DMS79 (cell line): ENCODE measurements around the gene GRK1.
"Not testable (repeated sequence)": the region's sequence is repeated elsewhere in the genome, so short reads cannot be mapped to it uniquely, and the experiment has no call there.

Source experiments
- DNase-seq: peaks from one replicate; lab custom pipeline; 2025; lab: John Stamatoyannopoulos, UW

The GRK1 gene

DNA sequence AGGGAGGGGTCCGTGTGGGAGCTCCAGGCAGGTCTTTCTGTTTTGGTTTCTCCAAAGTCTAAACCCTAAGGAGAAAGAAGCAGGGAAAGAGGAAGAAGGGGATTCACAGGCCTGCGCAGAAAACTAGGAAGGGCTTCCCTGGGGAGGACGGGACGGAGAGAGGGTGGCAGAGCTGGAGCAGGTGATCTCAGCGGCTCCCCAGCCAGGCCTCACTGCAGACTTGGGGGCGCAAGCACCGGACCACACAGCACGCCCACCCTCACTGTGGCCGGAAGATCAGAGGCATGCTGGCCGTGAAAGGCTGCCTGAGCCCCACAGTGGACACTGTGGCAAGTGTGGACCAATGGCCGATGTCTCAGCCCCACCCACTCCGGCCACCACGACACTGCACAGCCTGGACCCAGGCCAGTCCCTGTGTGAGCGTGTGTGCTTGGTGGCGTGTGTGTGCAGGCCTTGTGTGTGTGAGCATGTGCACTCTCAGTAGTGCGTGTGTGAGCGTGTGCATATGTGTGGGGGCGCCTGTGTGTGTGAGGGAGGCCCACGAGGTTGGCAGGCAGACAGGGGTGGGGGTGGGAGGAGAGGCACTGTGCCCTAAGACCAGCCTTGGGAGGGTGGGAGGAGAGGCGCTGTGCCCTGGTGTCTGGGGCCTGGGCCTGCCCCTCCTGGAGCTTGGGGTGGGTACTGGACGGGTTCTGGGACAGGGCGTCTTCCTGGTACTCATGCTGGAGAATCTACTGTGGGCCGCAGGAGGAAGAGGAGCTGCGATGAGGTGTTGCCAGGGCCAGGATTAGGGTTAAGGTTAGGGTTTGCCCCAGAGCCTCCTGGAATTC, 76.6 kb downstream of the GRK1 start:
- no peak for DNase-seq

DNA sequence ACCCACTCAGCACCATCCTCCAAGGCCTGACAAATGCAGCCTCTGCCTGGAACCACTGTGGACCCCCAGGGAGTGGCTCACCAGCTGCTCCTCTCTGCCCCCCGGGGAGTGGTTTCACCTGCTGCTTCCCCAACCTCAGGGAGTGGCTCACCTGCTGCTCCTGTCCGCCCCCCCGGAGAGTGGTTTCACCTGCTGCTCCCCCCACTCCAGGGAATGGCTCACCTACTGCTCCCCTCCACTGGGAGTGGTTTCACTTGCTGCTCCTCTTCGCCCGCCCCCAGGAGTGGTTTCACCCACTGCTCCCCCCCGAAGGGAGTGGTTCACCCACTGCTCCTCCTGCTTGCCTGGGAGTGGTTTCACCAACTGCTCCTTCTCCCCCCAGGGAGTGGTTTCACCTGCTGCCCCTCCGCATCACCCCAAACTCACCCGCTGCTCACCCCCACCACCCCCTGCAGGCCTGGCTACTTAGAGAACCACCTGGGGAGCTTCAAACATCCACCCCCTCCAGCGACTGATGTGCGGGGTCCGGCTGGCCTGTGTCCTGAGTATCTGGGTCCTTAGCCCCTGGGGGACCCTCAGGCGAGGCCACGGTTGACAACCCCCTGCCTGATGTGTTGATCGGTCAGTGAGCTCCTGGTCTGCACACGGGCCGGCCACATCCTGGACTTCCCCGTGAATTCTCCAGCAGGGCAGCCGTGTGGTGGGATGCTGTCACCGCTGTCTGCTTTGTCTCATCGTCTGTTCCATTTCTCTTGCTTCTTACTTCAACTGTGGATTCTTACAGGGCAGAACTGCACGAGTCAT, 77.4 kb downstream of the GRK1 start:
- DNase-seq = peak; percentile 55

DNA sequence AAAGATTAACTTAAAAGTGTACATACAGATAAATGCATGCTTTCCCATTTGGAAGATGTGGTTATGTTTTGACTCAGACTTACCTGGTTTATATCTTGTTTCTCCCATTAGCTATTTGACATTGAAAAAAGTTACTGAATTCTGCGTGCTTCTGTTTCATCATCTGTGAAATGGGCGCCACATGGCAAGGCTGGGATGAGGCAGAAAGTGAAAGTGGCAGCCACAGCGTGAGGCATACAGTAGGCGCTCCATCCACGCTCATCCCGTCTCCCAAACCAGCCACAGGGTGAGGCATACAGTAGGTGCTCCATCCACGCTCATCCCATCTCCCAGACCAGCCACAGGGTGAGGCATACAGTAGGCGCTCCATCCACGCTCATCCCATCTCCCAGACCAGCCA, 78.0 kb downstream of the GRK1 start:
- no peak for DNase-seq

DNA sequence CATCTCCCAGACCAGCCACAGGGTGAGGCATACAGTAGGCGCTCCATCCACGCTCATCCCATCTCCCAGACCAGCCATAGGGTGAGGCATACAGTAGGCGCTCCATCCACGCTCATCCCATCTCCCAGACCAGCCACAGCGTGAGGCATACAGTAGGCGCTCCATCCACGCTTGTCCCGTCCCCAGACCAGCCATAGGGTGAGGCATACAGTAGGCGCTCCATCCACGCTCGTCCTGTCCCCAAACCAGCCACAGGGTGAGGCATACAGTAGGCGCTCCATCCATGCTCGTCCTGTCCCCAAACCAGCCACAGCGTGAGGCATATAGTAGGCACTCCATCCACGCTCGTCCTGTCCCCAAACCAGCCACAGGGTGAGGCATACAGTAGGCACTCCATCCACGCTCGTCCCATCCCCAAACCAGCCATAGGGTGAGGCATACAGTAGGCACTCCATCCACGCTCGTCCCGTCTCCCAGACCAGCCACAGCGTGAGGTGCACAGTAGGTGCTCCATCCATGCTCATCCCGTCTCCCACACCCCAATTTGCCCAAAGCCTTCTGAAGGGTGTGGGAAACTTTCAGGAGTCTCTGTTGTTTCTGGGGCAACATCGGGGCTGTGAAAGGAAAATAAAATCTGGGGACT, 78.6 kb downstream of the GRK1 start:
- not testable (repeated sequence) for DNase-seq

DNA sequence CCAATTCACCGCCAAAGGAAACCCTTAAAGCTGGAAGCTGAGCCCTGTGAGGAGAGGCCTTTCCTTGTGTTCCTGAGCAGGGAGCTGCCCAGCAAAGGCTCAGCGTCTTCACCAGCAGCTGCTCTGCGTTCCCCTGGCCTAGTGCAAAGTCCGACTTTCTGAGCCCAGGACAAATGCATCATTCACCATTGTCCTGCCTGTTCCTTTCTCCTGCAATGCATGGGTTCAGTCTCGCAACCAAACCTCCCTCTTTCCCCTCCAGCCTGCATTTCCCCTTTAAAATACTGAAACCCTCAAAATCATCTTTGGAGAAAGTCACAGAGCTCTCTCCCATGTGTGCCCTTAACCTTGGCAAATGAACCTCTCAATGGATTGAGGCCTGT, 79.1 kb downstream of the GRK1 start:
- DNase-seq = no peak

DNA sequence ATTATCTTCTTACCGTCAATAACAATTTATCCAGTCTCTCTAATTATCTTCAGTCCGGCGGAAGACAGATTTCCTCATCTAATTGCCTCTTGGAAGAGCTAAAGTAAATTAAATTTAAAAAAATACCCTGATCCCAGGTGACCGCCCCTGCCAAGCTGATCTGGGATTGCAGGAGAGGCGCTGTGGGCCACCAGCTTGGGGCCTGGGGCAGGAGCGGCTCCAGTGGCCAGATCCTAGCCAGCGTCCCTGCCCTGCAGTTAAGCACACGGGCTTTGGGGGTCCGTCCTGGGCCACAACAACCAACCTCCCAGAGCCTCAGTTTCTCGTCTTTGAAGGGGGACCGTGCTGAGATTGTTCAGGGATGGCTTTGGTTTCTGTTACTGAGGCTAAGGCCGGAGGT, 79.7 kb downstream of the GRK1 start:
- no peak for DNase-seq

DNA sequence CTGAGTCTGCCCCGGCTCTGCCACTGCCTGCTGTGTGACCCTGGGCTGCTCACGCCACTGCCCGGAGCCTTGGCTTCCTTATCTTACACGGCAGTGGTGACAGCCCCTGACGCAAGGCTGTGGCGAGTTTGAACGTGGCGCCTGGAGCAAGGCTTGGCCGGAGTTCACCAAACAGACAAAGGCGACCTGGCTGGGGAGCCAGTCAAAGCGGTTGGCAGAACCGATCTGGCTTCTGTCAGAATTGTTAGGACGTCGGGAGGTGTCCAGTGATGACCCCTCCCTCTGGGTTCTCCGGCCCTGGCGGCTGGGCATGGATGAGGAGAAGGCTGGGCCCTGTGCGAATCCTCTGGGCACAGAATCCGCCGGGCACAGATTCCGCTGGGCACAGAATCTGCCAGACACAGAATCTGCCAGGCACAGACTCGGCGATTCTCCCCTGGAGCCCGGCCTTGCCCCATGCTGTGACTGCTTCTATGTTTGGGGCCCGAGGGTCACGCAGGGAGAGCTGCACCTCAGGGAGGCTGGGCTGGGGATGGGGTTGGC, 80.3 kb downstream of the GRK1 start:
- no peak for DNase-seq

DNA sequence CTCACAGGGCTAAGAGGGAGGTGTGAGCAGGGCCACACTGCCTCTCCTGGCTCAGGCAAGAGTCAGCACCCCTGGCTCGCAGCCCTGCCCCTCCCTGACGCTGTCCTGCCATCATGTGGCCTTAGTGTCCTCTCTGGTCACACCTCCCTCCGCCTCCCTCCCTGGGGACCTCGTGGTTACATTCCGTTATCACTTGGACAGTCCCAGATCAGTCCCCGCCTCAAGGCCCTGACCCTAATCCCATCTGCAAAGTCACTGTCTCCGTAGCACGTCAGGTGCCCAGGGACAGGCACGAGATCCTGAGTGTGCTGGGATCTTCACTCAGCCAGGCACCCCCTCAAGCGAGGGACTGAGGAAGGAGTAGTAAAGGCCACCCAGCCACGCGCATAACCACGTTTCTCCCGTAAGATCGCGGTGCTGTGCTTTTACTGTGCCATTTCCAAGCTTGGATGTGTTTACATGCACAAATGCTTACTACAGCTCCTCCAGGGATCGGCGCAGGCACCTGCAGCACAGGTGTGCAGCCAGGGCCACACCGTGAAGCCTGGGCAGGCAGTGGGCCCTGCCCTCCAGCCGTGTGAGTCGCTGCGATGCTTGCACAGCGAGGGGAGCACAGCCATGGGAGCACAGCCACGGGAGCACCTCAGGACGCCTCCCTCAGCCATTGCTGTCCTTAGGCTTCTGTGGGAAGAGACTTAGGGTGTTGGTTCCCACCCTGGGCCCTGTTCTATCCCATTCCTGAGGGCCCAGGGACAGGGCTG, 81.3 kb downstream of the GRK1 start:
- DNase-seq = no peak

DNA sequence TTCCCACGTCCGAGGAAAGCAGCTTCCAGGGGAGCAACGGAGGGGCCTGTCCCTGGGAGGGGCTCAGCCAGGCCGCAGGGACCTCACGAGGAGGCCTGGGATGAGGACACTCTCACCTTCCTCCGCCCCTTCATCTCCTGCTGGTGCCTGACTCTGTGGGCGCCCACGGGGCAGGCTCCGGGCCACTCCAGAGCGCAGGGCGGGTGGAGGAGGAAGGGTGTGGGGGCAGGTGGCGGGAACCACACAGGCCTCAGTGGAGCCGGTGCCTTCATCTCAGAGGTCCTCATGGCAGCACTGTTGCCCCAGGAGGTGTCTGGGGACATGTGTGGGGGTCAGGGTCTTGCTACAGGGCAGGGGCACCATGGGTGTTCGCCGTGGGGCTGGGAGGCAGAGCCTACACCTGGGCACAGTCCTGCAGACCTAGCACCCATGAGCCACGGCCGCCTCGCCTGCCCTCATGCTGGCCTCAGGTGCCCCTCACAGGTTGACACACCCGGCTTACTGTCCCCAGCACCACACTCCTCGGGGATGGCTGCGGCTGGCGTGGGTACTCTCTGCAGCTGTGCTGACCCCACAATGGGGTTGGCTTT, 81.9 kb downstream of the GRK1 start:
- DNase-seq = no peak

DNA sequence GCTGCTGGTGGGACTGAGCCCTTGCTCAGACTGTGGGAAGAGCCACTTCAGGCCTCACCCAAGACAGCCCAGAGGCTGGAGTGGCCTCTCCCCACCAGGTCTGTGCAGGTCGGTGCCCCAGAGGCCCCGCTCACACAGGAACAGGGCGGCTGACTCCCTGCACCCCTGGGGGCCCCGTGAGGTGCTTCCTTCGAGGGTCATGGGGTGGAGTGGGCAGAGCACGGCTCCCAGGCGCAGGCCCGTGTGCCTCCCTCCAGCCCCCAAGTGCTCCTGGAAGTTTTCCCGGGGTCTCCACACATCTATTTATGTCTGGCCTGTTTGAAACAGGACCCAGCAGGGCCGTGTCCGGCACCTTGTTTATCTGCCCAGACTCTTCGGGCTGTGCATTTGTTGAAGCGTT, 82.5 kb downstream of the GRK1 start:
- no peak for DNase-seq

DNA sequence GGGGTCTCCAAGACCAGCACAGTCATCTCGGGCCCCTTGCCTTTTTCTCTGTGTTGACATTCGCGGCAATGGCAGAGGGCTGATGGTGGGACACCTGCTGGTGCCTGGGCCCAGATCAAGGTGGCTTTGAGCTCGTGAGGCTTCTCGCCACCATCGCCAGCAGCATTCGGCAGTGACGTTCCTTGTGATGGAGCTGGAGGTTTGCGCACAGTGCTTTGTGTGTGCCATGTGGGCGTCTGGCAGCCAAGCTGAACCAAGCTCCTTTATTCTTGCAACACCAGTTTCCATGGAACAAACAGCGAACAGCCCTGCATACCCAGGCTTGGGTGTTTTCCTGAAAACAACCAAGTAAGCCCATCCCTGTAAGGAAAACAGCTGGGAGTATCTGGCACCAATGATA, 82.9 kb downstream of the GRK1 start:
- DNase-seq = no peak

DNA sequence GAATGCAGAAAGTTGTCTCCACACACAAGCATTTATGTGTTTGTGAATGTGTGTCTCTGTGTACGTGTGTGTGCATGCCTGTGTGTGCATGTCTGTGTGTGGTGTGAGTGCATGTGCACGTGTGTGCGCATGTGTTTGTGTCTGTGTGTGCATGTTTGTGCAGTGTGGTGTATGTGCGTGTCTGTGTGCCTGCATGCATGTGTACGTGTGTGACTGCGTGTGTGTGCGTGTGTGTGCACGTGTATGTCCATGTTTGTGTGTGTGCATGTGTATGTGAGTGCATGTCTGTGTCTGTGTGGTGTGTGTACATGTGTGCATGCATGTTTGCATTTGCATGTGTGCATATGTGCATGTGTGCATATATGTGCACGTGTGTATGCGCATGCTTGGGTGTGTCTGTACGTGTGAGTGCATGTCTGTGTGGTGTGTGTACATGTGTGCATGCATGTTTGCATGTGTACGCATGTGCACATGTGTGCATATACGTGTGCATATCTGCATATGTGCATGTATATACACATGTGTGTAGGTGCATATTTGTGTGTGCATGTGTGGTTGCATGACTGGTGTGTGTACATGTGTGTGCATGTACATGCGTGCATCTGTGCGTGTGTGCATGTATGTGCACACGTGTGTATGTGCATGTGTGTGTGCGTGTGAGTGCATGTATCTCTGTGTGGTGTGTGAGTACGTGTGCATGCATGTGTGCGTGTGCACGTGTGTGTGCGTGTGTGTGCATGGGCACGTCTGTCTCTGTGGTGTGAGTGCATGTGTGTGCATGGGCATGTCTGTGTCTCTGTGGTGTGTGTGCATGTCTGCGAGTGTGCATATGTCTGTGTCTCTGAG, 83.8 kb downstream of the GRK1 start:
- no peak for DNase-seq

DNA sequence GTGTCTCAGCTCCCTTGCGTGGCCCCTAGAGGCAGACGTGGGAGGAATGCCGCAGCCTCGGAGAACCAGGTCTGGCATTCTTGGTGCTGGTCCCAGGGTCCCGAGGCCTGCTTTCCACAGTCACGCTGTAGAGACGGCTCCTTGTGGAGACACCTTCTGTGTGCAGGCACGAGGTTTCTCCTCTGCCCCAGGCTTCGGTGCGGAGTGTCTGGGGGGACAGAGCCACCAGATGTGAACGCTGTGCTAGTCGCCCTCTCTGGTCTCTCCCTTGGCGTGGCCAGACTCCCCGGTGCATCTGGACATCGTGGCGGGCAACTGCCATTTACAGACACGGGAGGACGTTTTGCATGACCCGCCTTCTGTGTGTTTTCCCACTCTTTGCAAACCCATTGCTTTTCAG, 84.5 kb downstream of the GRK1 start:
- no peak for DNase-seq

DNA sequence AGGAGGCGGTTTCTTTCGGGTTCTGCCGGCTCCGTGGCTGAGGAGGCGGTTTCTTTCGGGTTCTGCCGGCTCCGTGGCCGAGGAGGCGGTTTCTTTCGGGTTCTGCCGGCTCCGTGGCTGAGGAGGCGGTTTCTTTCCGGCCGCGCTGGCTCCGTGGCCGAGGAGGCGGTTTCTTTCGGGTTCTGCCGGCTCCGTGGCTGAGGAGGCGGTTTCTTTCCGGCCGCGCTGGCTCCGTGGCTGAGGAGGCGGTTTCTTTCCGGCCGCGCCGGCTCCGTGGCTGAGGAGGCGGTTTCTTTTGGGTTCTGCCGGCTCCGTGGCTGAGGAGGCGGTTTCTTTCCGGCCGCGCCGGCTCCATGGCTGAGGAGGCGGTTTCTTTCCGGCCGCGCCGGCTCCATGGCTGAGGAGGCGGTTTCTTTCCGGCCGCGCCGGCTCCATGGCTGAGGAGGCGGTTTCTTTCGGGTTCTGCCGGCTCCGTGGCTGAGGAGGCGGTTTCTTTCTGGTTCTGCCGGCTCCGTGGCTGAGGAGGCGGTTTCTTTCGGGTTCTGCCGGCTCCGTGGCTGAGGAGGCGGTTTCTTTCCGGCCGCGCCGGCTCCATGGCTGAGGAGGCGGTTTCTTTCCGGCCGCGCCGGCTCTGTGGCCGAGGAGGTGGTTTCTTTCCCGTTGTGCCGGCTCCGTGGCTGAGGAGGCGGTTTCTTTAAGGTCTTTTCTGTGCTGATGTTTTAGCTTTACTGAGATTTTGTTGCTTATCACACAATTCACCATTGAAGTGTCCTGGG, 85.4 kb downstream of the GRK1 start:
- DNase-seq = not testable (repeated sequence)

DNA sequence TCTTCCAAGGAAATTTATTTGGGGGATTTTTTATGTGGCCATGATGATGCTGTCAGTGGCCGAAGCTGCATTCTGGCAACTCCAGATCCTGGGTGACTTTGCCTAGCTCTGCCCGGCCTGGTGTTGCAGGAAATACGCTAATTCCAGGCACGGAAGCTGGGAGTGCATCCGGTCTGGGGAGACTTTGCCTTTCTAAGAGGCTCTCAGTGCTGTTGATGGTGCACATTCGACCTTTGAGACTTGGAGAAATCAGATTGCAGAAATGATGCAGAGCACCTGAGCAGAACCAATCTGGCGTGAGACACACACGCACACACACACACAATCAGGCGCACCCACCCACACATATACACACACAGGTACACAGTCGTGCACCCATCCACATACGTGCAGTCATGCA, 86.2 kb downstream of the GRK1 start:
- DNase-seq = no peak

DNA sequence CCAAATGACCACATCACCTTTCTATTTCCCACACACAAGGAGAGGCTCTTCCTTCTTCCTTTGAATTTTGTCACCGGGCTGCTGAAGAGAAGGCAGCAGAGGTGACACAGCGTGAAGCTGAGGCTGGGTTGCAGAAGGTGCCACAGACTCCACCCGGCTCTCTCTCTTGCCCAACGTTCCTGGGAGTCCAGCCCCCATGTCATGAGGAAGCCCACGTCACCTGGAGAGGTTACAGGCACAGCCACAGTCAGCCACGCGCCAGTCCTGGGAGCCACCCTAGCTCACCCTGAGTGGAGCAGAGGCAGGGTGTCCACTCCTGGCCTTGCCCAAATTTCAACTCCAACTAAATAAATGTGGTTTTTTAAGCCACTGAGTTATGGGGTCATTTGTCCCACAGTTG, 87.2 kb downstream of the GRK1 start:
- no peak for DNase-seq

DNA sequence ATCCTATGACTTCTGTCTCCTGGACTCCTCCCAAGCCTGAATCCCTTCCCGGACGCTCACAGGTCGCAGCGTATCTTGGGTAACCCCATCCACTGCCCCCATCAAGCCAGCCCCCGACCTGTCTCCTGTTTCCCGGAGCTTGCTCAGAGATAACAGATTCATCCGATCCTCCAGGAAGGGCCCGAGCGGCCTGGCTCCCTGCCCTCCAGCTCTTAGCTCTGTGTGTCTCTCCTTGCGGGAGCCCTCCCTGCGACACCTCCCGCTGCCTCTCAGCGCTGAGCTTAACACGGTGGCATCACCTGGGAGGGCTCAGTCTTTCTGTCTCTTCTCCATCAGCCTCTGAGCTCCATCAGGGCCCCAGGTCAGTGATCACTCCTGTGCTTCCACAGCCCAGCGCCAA, 87.7 kb downstream of the GRK1 start:
- DNase-seq = no peak

DNA sequence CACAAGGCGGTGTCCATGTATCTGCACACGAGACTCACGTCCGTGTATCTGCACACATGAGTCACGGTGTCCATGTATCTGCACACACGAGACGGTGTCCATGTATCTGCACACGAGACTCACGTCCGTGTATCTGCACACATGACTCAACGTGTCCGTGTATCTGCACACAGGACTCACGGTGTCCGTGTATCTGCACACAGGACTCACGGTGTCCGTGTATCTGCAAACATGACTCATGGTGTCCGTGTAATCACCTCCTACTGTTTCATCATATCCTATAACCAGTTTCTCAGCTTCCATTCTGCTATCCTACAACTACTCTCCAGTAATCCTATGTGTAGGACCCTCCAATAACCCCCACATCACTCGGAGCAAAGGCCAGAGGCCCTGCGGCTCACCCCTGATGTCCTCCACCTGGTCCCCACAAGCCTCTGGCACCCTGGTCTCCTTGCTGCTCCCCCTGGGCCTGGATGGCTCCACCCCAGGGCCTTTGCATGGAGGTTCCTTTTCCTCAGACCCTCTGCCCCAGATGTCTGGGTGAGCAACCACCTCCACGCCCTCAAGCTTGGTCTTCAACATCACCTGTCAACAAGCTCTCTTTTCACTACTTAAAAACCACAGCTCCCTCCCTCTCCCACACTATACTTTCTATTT, 89.5 kb downstream of the GRK1 start:
- no peak for DNase-seq
